ENCODE measurements around the gene CELF4.

DNA sequence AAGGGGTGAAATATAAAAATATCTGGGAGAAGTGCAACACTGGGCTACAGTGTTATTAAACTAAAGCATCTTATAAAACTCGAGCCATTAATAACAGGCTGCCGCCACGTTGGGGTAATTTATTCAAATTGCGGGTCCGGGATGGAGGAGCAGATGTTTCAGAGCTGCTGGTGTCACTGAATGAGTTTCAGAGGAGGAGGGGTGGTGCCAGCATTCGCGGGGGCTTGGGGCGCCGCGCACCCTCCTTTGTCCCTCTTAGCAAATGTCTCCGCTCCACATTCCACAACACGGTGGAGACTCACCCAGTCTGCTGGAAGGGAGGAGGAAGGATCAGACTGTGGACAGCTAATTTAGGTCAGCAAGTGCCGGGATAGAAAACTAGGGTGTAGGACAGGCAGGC lies 260.5 kb downstream of the CELF4 start:
- no peak for TF ChIP-seq POLR2A (IDR thresholded peaks at IDR 0.05; ENCODE audit: low read depth, low read length)
- TF ChIP-seq POU2F2 (IDR thresholded peaks at IDR 0.05; ENCODE audit: low read depth, low read length): no peak
- no peak for TF ChIP-seq POLR2AphosphoS5 (IDR thresholded peaks at IDR 0.05; ENCODE audit: low read depth, low read length)
- no peak for TF ChIP-seq TAF1 (IDR thresholded peaks at IDR 0.05; ENCODE audit: low read depth, low read length)

Data from GM12891 (cell line).